Mucosa of stomach (tissue), 1 donor: Measurements from ENCODE around the gene MRPS34.
"Not testable (repeated sequence)": the region's sequence is repeated elsewhere in the genome, so short reads cannot be mapped to it uniquely, and the experiment has no call there.

ENCODE experiments used
- H3K27me3 ChIP-seq: one replicate; pipeline ENCODE4 v1.7.0; 2013; ENCODE audit warnings: mild to moderate bottlenecking, low read length; ENCODE audit not compliant: control insufficient read depth, insufficient read depth
- H3K36me3 ChIP-seq: one replicate; pipeline ENCODE4 v1.7.0; 2013; ENCODE audit warnings: low read length; ENCODE audit not compliant: control insufficient read depth, insufficient read depth
- H3K4me1 ChIP-seq: one replicate; pipeline ENCODE4 v1.7.0; 2013; ENCODE audit warnings: mild to moderate bottlenecking, low read length; ENCODE audit not compliant: control insufficient read depth, insufficient read depth
- H3K4me3 ChIP-seq: one replicate; pipeline ENCODE4 v1.7.0; 2013; ENCODE audit warnings: low read length
- H3K9ac ChIP-seq: one replicate; pipeline ENCODE4 v1.7.0; 2013; ENCODE audit warnings: mild to moderate bottlenecking, low read length, moderate library complexity
- H3K9me3 ChIP-seq: one replicate; pipeline ENCODE4 v1.7.0; 2013; ENCODE audit warnings: mild to moderate bottlenecking, low read length, moderate library complexity; ENCODE audit not compliant: control insufficient read depth
- donor health status: Pancreatic carcinoma.

Gene MRPS34

GRCh38 chr16:1815461-1815860 is 42.5 kb upstream of the MRPS34 start:
- no peaks in the 10 kb centered on the region for H3K36me3 ChIP-seq
- H3K27me3 ChIP-seq, result no peaks in the 10 kb centered on the region
- H3K9me3 ChIP-seq, result no peaks in the 10 kb centered on the region
- H3K9ac ChIP-seq, result no peak overlapping the region
- peaks cover 6% of the 10 kb centered on the region for H3K4me1 ChIP-seq
- no peak overlapping the region for H3K4me3 ChIP-seq

- H3K4me1 ChIP-seq, result peaks cover 6% of the 10 kb centered on the region
Measured at GRCh38 chr16:1812732-1813163, 39.8 kb upstream of the MRPS34 start.

GRCh38 chr16:1810536-1810935 is 37.6 kb upstream of the MRPS34 start:
- H3K27me3 ChIP-seq, result no peaks in the 10 kb centered on the region
- no peak overlapping the region for H3K9ac ChIP-seq
- H3K4me3 ChIP-seq, result no peak overlapping the region
- peaks cover 6% of the 10 kb centered on the region for H3K4me1 ChIP-seq
- no peaks in the 10 kb centered on the region for H3K9me3 ChIP-seq
- H3K36me3 ChIP-seq, result peaks cover 5% of the 10 kb centered on the region

More at GRCh38 chr16:1812732-1813163, 39.8 kb upstream of the MRPS34 start:
- no peaks in the 10 kb centered on the region for H3K36me3 ChIP-seq
- H3K9me3 ChIP-seq, result no peaks in the 10 kb centered on the region
- H3K27me3 ChIP-seq, result no peaks in the 10 kb centered on the region
- no peak overlapping the region for H3K4me3 ChIP-seq
- no peak overlapping the region for H3K9ac ChIP-seq

GRCh38 chr16:1810106-1810505 is 37.2 kb upstream of the MRPS34 start:
- H3K36me3 ChIP-seq, result peaks cover 5% of the 10 kb centered on the region
- H3K27me3 ChIP-seq, result no peaks in the 10 kb centered on the region
- no peaks in the 10 kb centered on the region for H3K9me3 ChIP-seq
- H3K9ac ChIP-seq, result no peak overlapping the region
- no peak overlapping the region for H3K4me3 ChIP-seq
- peaks cover 6% of the 10 kb centered on the region for H3K4me1 ChIP-seq

GRCh38 chr16:1809281-1809801 is 36.4 kb upstream of the MRPS34 start:
- H3K27me3 ChIP-seq, result no peaks in the 10 kb centered on the region
- no peaks in the 10 kb centered on the region for H3K9me3 ChIP-seq
- H3K4me3 ChIP-seq, result no peak overlapping the region
- peaks cover 5% of the 10 kb centered on the region for H3K36me3 ChIP-seq
- H3K4me1 ChIP-seq, result peaks cover 6% of the 10 kb centered on the region
- H3K9ac ChIP-seq, result no peak overlapping the region

- Histone ChIP-seq H3K36me3 (peaks cover 5% of the 10 kb centered on the region), H3K4me3 (no peak overlapping the region), H3K9ac (no peak overlapping the region)
Measured at GRCh38 chr16:1808691-1809090, 35.8 kb upstream of the MRPS34 start.

GRCh38 chr16:1807626-1808025 is 34.7 kb upstream of the MRPS34 start:
- H3K36me3 ChIP-seq, result peaks cover 5% of the 10 kb centered on the region

More at GRCh38 chr16:1808691-1809090, 35.8 kb upstream of the MRPS34 start:
- Histone ChIP-seq H3K9me3 (no peaks in the 10 kb centered on the region), H3K4me1 (peaks cover 6% of the 10 kb centered on the region), H3K27me3 (no peaks in the 10 kb centered on the region)

GRCh38 chr16:1800701-1801100 is 27.8 kb upstream of the MRPS34 start:
- no peak overlapping the region for H3K9ac ChIP-seq
- no peaks in the 10 kb centered on the region for H3K36me3 ChIP-seq
- H3K27me3 ChIP-seq, result no peaks in the 10 kb centered on the region
- no peak overlapping the region for H3K4me3 ChIP-seq
- H3K9me3 ChIP-seq, result no peaks in the 10 kb centered on the region
- no peaks in the 10 kb centered on the region for H3K4me1 ChIP-seq

More at GRCh38 chr16:1807626-1808025, 34.7 kb upstream of the MRPS34 start:
- Histone ChIP-seq H3K9me3 (no peaks in the 10 kb centered on the region), H3K4me1 (peaks cover under 1% of the 10 kb centered on the region), H3K4me3 (no peak overlapping the region), H3K27me3 (no peaks in the 10 kb centered on the region), H3K9ac (no peak overlapping the region)

GRCh38 chr16:1799263-1799662 is 26.3 kb upstream of the MRPS34 start:
- not testable (repeated sequence) for H3K36me3 ChIP-seq, H3K9me3 ChIP-seq, H3K4me3 ChIP-seq, H3K27me3 ChIP-seq, H3K9ac ChIP-seq, H3K4me1 ChIP-seq

GRCh38 chr16:1794908-1795666 is 22.2 kb upstream of the MRPS34 start:
- no peaks in the 10 kb centered on the region for H3K27me3 ChIP-seq
- H3K36me3 ChIP-seq, result no peaks in the 10 kb centered on the region
- peaks cover 16% of the 10 kb centered on the region for H3K4me1 ChIP-seq
- no peaks in the 10 kb centered on the region for H3K9me3 ChIP-seq
- H3K4me3 ChIP-seq, result no peak overlapping the region
- no peak overlapping the region for H3K9ac ChIP-seq

- no peaks in the 10 kb centered on the region for H3K9me3 ChIP-seq
- H3K9ac ChIP-seq, result no peak overlapping the region
- H3K36me3 ChIP-seq, result no peaks in the 10 kb centered on the region
- no peak overlapping the region for H3K4me3 ChIP-seq
- H3K27me3 ChIP-seq, result no peaks in the 10 kb centered on the region
- peaks cover 16% of the 10 kb centered on the region for H3K4me1 ChIP-seq
Measured at GRCh38 chr16:1794221-1794871, 21.4 kb upstream of the MRPS34 start.

GRCh38 chr16:1793578-1794220 is 20.8 kb upstream of the MRPS34 start, which contains the start of gene IGFALS:
Gene IGFALS (minus strand): TSS chr16:1793705. CDS start chr16:1793652, 53 bp downstream.
- Histone ChIP-seq H3K27me3 (no peaks in the 10 kb centered on the region), H3K4me1 (peaks cover 16% of the 10 kb centered on the region), H3K9me3 (no peaks in the 10 kb centered on the region), H3K36me3 (no peaks in the 10 kb centered on the region), H3K9ac (no peak within 1 kb of the TSS), H3K4me3 (no peak within 1 kb of the TSS)
